HEK293 (cell line): ENCODE measurements around the gene FILIP1L.

ENCODE experiments used
- CTCF ChIA-PET: fragments of 350-600 bp; formaldehyde crosslinking; extraction: SDS; loops from one replicate; lab custom pipeline; 2021; ENCODE audit warnings: antibody characterized with exemption; lab: Yijun Ruan, JAX
- POLR2A ChIA-PET: fragments of 300-600 bp; formaldehyde crosslinking; extraction: SDS; loops from one replicate; lab custom pipeline; 2020; ENCODE audit warnings: antibody characterized with exemption, inconsistent platforms; lab: Yijun Ruan, JAX
- H3K27ac ChIP-seq: fragments of 200-500 bp; sonication (Bioruptor generic); 2 replicates; pipeline ENCODE4 v1.5.1; 2014; ENCODE audit warnings: low read depth, low read length, control low read depth, inconsistent platforms; ENCODE audit errors: extremely low read depth
- H3K36me3 ChIP-seq, 2 experiments: fragments of 200-500 bp in 1 of 2; sonication (Bioruptor generic) in 1 of 2; 1 replicate in 1 of 2; 2 replicates in 1 of 2; pipeline ENCODE4 v1.5.1; 2014 to 2017; ENCODE audit warnings: inconsistent platforms in 2 of 2, low read length in 2 of 2; ENCODE audit not compliant: control insufficient read depth in 2 of 2, insufficient read depth in 1 of 2
- H3K4me1 ChIP-seq: fragments of 200-500 bp; sonication (Bioruptor generic); 2 replicates; pipeline ENCODE4 v1.5.1; 2014; ENCODE audit warnings: mild to moderate bottlenecking, low read length, inconsistent platforms; ENCODE audit not compliant: control insufficient read depth, insufficient read depth
- H3K4me3 ChIP-seq: 2 replicates; pipeline ENCODE4 v1.5.1; 2011; ENCODE audit warnings: low read depth, mild to moderate bottlenecking, control low read depth, low read length, moderate library complexity
- H3K9me3 ChIP-seq: fragments of 200-500 bp; sonication (Bioruptor generic); 2 replicates; pipeline ENCODE4 v1.5.1; 2014; ENCODE audit warnings: low read depth, low read length, inconsistent platforms; ENCODE audit not compliant: control insufficient read depth, insufficient read depth
- BCL6B ChIP-seq: fragments of 450-650 bp; formaldehyde crosslinking; IDR thresholded peaks from 2 replicates; pipeline ENCODE4 v1.5.1; 2017; ENCODE audit warnings: missing biosample characterization, missing genetic modification characterization
- EGR2 ChIP-seq: fragments of 450-650 bp; formaldehyde crosslinking; IDR thresholded peaks from 2 replicates; pipeline ENCODE4 v1.5.1; 2016; ENCODE audit warnings: low read depth, missing biosample characterization, missing genetic modification characterization
- GFI1B ChIP-seq: fragments of 450-650 bp; formaldehyde crosslinking; IDR thresholded peaks from 2 replicates; pipeline ENCODE4 v1.5.1; 2016; ENCODE audit warnings: missing biosample characterization, missing genetic modification characterization
- GLI4 ChIP-seq: fragments of 450-650 bp; formaldehyde crosslinking; IDR thresholded peaks from 2 replicates; pipeline ENCODE4 v1.5.1; 2016; ENCODE audit warnings: missing biosample characterization, missing genetic modification characterization
- HOXA7 ChIP-seq: sonication (generic); formaldehyde crosslinking; IDR thresholded peaks from 2 replicates; pipeline ENCODE4 v1.8.1; 2022; ENCODE audit warnings: missing genetic modification reagents, borderline replicate concordance
- KLF16 ChIP-seq: fragments of 450-650 bp; formaldehyde crosslinking; IDR thresholded peaks from 2 replicates; pipeline ENCODE4 v1.5.1; 2017; ENCODE audit warnings: missing biosample characterization, missing genetic modification characterization
- KLF7 ChIP-seq: fragments of 450-650 bp; formaldehyde crosslinking; IDR thresholded peaks from 2 replicates; pipeline ENCODE4 v1.5.1; 2016; ENCODE audit warnings: missing biosample characterization, missing genetic modification characterization, borderline replicate concordance
- KLF9 ChIP-seq: fragments of 450-650 bp; formaldehyde crosslinking; IDR thresholded peaks from 2 replicates; pipeline ENCODE4 v1.5.1; 2016; ENCODE audit warnings: missing biosample characterization, missing genetic modification characterization, low read depth
- MZF1 ChIP-seq: fragments of 450-650 bp; formaldehyde crosslinking; IDR thresholded peaks from 2 replicates; pipeline ENCODE4 v1.5.1; 2017; ENCODE audit warnings: missing biosample characterization, missing genetic modification characterization, borderline replicate concordance
- OSR2 ChIP-seq: fragments of 450-650 bp; formaldehyde crosslinking; IDR thresholded peaks from 2 replicates; pipeline ENCODE4 v1.5.1; 2016; ENCODE audit warnings: missing biosample characterization, missing genetic modification characterization
- PRDM1 ChIP-seq: fragments of 450-650 bp; formaldehyde crosslinking; IDR thresholded peaks from 2 replicates; pipeline ENCODE4; 2016; ENCODE audit warnings: missing biosample characterization, missing genetic modification characterization
- SCRT1 ChIP-seq: fragments of 450-650 bp; formaldehyde crosslinking; IDR thresholded peaks from 2 replicates; pipeline ENCODE4 v1.5.1; 2016; ENCODE audit warnings: missing biosample characterization, missing genetic modification characterization, borderline replicate concordance
- ZBTB17 ChIP-seq: fragments of 450-650 bp; formaldehyde crosslinking; IDR thresholded peaks from 2 replicates; pipeline ENCODE4 v1.5.1; 2016; ENCODE audit warnings: missing biosample characterization, missing genetic modification characterization
- ZEB2 ChIP-seq: fragments of 450-650 bp; formaldehyde crosslinking; IDR thresholded peaks from 2 replicates; pipeline ENCODE4 v1.5.1; 2016; ENCODE audit warnings: missing biosample characterization, missing genetic modification characterization
- ZIC2 ChIP-seq: fragments of 450-650 bp; formaldehyde crosslinking; IDR thresholded peaks from 2 replicates; pipeline ENCODE4 v1.5.1; 2016; ENCODE audit warnings: missing biosample characterization, missing genetic modification characterization
- ZNF10 ChIP-seq: fragments of 450-650 bp; formaldehyde crosslinking; IDR thresholded peaks from 2 replicates; pipeline ENCODE4 v1.5.1; 2017; ENCODE audit warnings: missing biosample characterization, missing genetic modification characterization
- ZNF121 ChIP-seq: fragments of 450-650 bp; formaldehyde crosslinking; IDR thresholded peaks from 2 replicates; pipeline ENCODE4 v1.5.1; 2016; ENCODE audit warnings: missing biosample characterization, missing genetic modification characterization
- ZNF175 ChIP-seq: fragments of 450-650 bp; formaldehyde crosslinking; IDR thresholded peaks from 2 replicates; pipeline ENCODE4 v1.5.1; 2016; ENCODE audit warnings: missing biosample characterization, missing genetic modification characterization
- ZNF2 ChIP-seq: fragments of 450-650 bp; formaldehyde crosslinking; IDR thresholded peaks from 2 replicates; pipeline ENCODE4 v1.5.1; 2016; ENCODE audit warnings: missing biosample characterization, missing genetic modification characterization
- ZNF292 ChIP-seq: fragments of 450-650 bp; formaldehyde crosslinking; IDR thresholded peaks from 2 replicates; pipeline ENCODE4 v1.5.1; 2016; ENCODE audit warnings: low read depth, missing biosample characterization, missing genetic modification characterization, borderline replicate concordance
- ZNF311 ChIP-seq: fragments of 450-650 bp; formaldehyde crosslinking; IDR thresholded peaks from 2 replicates; pipeline ENCODE4 v1.5.1; 2017; ENCODE audit warnings: missing biosample characterization, missing genetic modification characterization, borderline replicate concordance
- ZNF341 ChIP-seq: fragments of 450-650 bp; formaldehyde crosslinking; IDR thresholded peaks from 2 replicates; pipeline ENCODE4; 2016; ENCODE audit warnings: low read depth, missing biosample characterization, missing genetic modification characterization
- ZNF423 ChIP-seq: fragments of 450-650 bp; formaldehyde crosslinking; IDR thresholded peaks from 2 replicates; pipeline ENCODE4 v1.5.1; 2016; ENCODE audit warnings: missing biosample characterization, missing genetic modification characterization
- ZNF433 ChIP-seq: fragments of 450-650 bp; formaldehyde crosslinking; IDR thresholded peaks from 2 replicates; pipeline ENCODE4 v1.5.1; 2016; ENCODE audit warnings: missing biosample characterization, missing genetic modification characterization, low read depth
- ZNF514 ChIP-seq: fragments of 450-650 bp; formaldehyde crosslinking; IDR thresholded peaks from 2 replicates; pipeline ENCODE4 v1.5.1; 2016; ENCODE audit warnings: missing biosample characterization, missing genetic modification characterization
- ZNF530 ChIP-seq: fragments of 450-650 bp; formaldehyde crosslinking; IDR thresholded peaks from 2 replicates; pipeline ENCODE4 v1.5.1; 2016; ENCODE audit warnings: low read depth, missing biosample characterization, missing genetic modification characterization
- ZNF544 ChIP-seq: fragments of 450-650 bp; formaldehyde crosslinking; IDR thresholded peaks from 2 replicates; pipeline ENCODE4 v1.5.0; 2017; ENCODE audit warnings: missing biosample characterization, missing genetic modification characterization
- ZNF548 ChIP-seq: fragments of 450-650 bp; formaldehyde crosslinking; IDR thresholded peaks from 2 replicates; pipeline ENCODE4 v1.5.1; 2016; ENCODE audit warnings: missing biosample characterization, missing genetic modification characterization
- ZNF580 ChIP-seq: fragments of 450-650 bp; formaldehyde crosslinking; IDR thresholded peaks from 2 replicates; pipeline ENCODE4 v1.5.1; 2016; ENCODE audit warnings: missing biosample characterization, missing genetic modification characterization
- ZNF596 ChIP-seq: fragments of 450-650 bp; IDR thresholded peaks from 2 replicates; pipeline ENCODE4 v1.5.0; 2018; ENCODE audit warnings: missing biosample characterization, mild to moderate bottlenecking, missing genetic modification characterization, moderate library complexity
- ZNF621 ChIP-seq: fragments of 450-650 bp; formaldehyde crosslinking; IDR thresholded peaks from 2 replicates; pipeline ENCODE4 v1.5.1; 2017; ENCODE audit warnings: missing biosample characterization, missing genetic modification characterization
- ZNF629 ChIP-seq: fragments of 450-650 bp; formaldehyde crosslinking; IDR thresholded peaks from 2 replicates; pipeline ENCODE4 v1.5.1; 2017; ENCODE audit warnings: missing biosample characterization, missing genetic modification characterization
- ZNF677 ChIP-seq: fragments of 450-650 bp; IDR thresholded peaks from 2 replicates; pipeline ENCODE4 v1.5.0; 2018; ENCODE audit warnings: missing biosample characterization, mild to moderate bottlenecking, missing genetic modification characterization, moderate library complexity
- ZNF76 ChIP-seq: fragments of 450-650 bp; formaldehyde crosslinking; IDR thresholded peaks from 2 replicates; pipeline ENCODE4; 2016; ENCODE audit warnings: low read depth, missing biosample characterization, missing genetic modification characterization, borderline replicate concordance
- ZNF777 ChIP-seq: fragments of 450-650 bp; formaldehyde crosslinking; IDR thresholded peaks from 2 replicates; pipeline ENCODE4 v1.5.1; 2017; ENCODE audit warnings: missing biosample characterization, missing genetic modification characterization, borderline replicate concordance
- ZNF843 ChIP-seq: fragments of 450-650 bp; formaldehyde crosslinking; IDR thresholded peaks from 2 replicates; pipeline ENCODE4 v1.5.1; 2016; ENCODE audit warnings: missing biosample characterization, missing genetic modification characterization
- ZSCAN30 ChIP-seq: fragments of 450-650 bp; IDR thresholded peaks from 2 replicates; pipeline ENCODE4 v1.5.1; 2018; ENCODE audit warnings: missing biosample characterization, mild to moderate bottlenecking, missing genetic modification characterization, moderate library complexity
- ZSCAN4 ChIP-seq: fragments of 450-650 bp; formaldehyde crosslinking; IDR thresholded peaks from 2 replicates; pipeline ENCODE4 v1.5.1; 2017; ENCODE audit warnings: missing biosample characterization, missing genetic modification characterization

The FILIP1L gene

GRCh38 chr3:99895703-99896441, 218.4 kb downstream of the FILIP1L start (continued):
- TF ChIP-seq ZNF629 (tag by site-specific recombination) (peak; percentile 34; the same call in 1 of the 2 replicates), ZNF175 (no peak), ZNF777 (no peak), ZNF677 (no peak), PRDM1 (peak; percentile 60), ZNF843 (no peak), ZNF76 (tag by site-specific recombination) (no peak), ZNF341 (tag by site-specific recombination) (no peak), EGR2 (tag by site-specific recombination) (no peak), MZF1 (tag by site-specific recombination) (no peak), ZIC2 (tag by site-specific recombination) (no peak), ZNF433 (tag by site-specific recombination) (no peak), ZNF544 (no peak), ZNF121 (no peak), ZBTB17 (tag by site-specific recombination) (no peak), ZNF596 (tag by site-specific recombination) (no peak), OSR2 (tag by site-specific recombination) (no peak), ZNF580 (no peak), ZEB2 (tag by site-specific recombination) (0 out of 2 replicates have a peak, but pooled peaks have one; percentile 19), ZNF621 (no peak), KLF7 (tag by site-specific recombination) (no peak), ZNF311 (tag by site-specific recombination) (no peak)

GRCh38 chr3:99895131-99895696, 219.1 kb downstream of the FILIP1L start:
- no peak overlapping the region for H3K27ac ChIP-seq
- H3K36me3 ChIP-seq, result no peaks in the 10 kb centered on the region
- CTCF ChIA-PET, result interaction anchor here (0.6 to 1.4 kb wide), 2 partner anchors 24 to 78 kb away, joined by 3 to 4 read pairs; no protein-coding TSS in a partner anchor
- POLR2A ChIA-PET, result interaction anchor here (0.7 kb wide), 1 partner anchor 24 kb away, joined by 4 read pairs; no protein-coding TSS in a partner anchor
- H3K9me3 ChIP-seq, result no peaks in the 10 kb centered on the region
- TF ChIP-seq ZNF10 (tag by site-specific recombination) (no peak), ZNF530 (tag by site-specific recombination) (no peak), BCL6B (tag by site-specific recombination) (no peak), ZNF514 (tag by site-specific recombination) (no peak), ZNF121 (no peak), KLF16 (tag by site-specific recombination) (no peak), ZNF423 (tag by site-specific recombination) (no peak), OSR2 (tag by site-specific recombination) (no peak), ZBTB17 (tag by site-specific recombination) (no peak), HOXA7 (CRISPR knock-in tag) (no peak), ZNF548 (tag by site-specific recombination) (no peak), KLF9 (tag by site-specific recombination) (no peak), SCRT1 (tag by site-specific recombination) (no peak), ZSCAN4 (tag by site-specific recombination) (no peak), ZNF2 (no peak), ZNF292 (tag by site-specific recombination) (no peak), ZSCAN30 (no peak), GFI1B (tag by site-specific recombination) (no peak), GLI4 (no peak)
- TF ChIP-seq, all 188 proteins: peak for 0
- Histone ChIP-seq H3K4me3 (no peak overlapping the region), H3K4me1 (no peaks in the 10 kb centered on the region)
